Endothelial cell of umbilical vein (primary cell): ENCODE results near the gene MSL1. TPM values are rescaled to one million over a fixed set of nuclear protein-coding genes. Genes with fewer than 3 reads are reported as not detected.

ENCODE experiments used
- BruUV-seq: library from RNA; stranded (reverse); fragments of 400-500 nt; replicated peaks from 2 replicates; lab custom pipeline; 2021; lab: Mats Ljungman, UMichigan
- CTCF ChIA-PET: fragments of 300-600, 350-600 bp; sonication (Branson Sonifier 250); formaldehyde crosslinking; loops from one replicate; lab custom pipeline; 2021; ENCODE audit warnings: antibody characterized with exemption, inconsistent platforms; lab: Charles Lee
- POLR2A ChIA-PET: fragments of 300-600, 350-600 bp; sonication (Branson Sonifier 250); formaldehyde crosslinking; loops from one replicate; lab custom pipeline; 2021; ENCODE audit warnings: antibody characterized with exemption, inconsistent platforms; lab: Charles Lee
- DNase-seq: peaks from one replicate; pipeline ENCODE4 v3.0.0-alpha.2; 2011; ENCODE audit warnings: low read depth, low spot score
- FAIRE-seq: peaks from 2 replicates; lab custom pipeline; 2011; peaks lifted over from hg19 to GRCh38; lab: Jason Lieb, UNC
- H2AFZ ChIP-seq: 2 replicates; pipeline ENCODE4 v1.6.0; 2012; ENCODE audit warnings: low read depth, low read length, control low read depth, inconsistent platforms
- H3K27ac ChIP-seq: 2 replicates; pipeline ENCODE4 v1.5.1; 2011; ENCODE audit warnings: low read depth, mild to moderate bottlenecking, control low read depth, low read length, moderate library complexity; ENCODE audit not compliant: insufficient read depth
- H3K27me3 ChIP-seq, 2 experiments: 2 replicates each; pipeline versions ENCODE4 v1.6.0 to v1.6.1; 2011; ENCODE audit warnings: low read length in 2 of 2, mixed read lengths in 1 of 2; ENCODE audit not compliant: control insufficient read depth in 2 of 2, insufficient read depth in 2 of 2
- H3K36me3 ChIP-seq, 2 experiments: 2 replicates in 1 of 2; 3 replicates in 1 of 2; pipeline ENCODE4 v1.5.1; 2011; ENCODE audit warnings: low read length in 2 of 2, mild to moderate bottlenecking in 1 of 2, moderate library complexity in 1 of 2; ENCODE audit not compliant: control insufficient read depth in 2 of 2, insufficient read depth in 2 of 2; ENCODE audit errors: extremely low read depth in 1 of 2
- H3K4me1 ChIP-seq: 3 replicates; pipeline ENCODE4 v1.5.1; 2011; ENCODE audit warnings: mild to moderate bottlenecking, low read length; ENCODE audit not compliant: control insufficient read depth, insufficient read depth; ENCODE audit errors: extremely low read depth
- H3K4me2 ChIP-seq: 2 replicates; pipeline ENCODE4 v1.6.1; 2011; ENCODE audit warnings: low read length, control low read depth, mixed read lengths; ENCODE audit not compliant: insufficient read depth
- H3K4me3 ChIP-seq, 3 experiments: fragments of 200-600 bp in 1 of 3; sonication (generic), shearing (Covaris generic) in 1 of 3; replicated peaks in 1 of 3; 2 replicates each; pipeline ENCODE4 v1.5.1; 2011 to 2016; ENCODE audit warnings: control low read depth in 3 of 3, low read length in 3 of 3, mild to moderate bottlenecking in 2 of 3, inconsistent platforms in 1 of 3, low read depth in 1 of 3, moderate library complexity in 1 of 3; ENCODE audit not compliant: insufficient read depth in 1 of 3
- H3K79me2 ChIP-seq: 2 replicates; pipeline ENCODE4 v1.6.0; 2012; ENCODE audit warnings: low read length, inconsistent platforms; ENCODE audit not compliant: control insufficient read depth, insufficient read depth
- H3K9ac ChIP-seq: replicated peaks from 2 replicates; pipeline ENCODE3; 2011; ENCODE audit warnings: low read length, control low read depth; ENCODE audit not compliant: insufficient read depth; ENCODE audit errors: extremely low read depth
- H3K9me1 ChIP-seq: replicated peaks from 3 replicates; pipeline ENCODE4 v1.6.0; 2011; ENCODE audit warnings: mild to moderate bottlenecking, low read length; ENCODE audit not compliant: control insufficient read depth, insufficient read depth; ENCODE audit errors: extremely low read depth
- H3K9me3 ChIP-seq: replicated peaks from 2 replicates; pipeline ENCODE4 v1.5.1; 2012; ENCODE audit warnings: low read length, inconsistent platforms; ENCODE audit not compliant: control insufficient read depth, insufficient read depth
- H4K20me1 ChIP-seq: replicated peaks from 2 replicates; pipeline ENCODE3; 2011; ENCODE audit warnings: mild to moderate bottlenecking, low read length; ENCODE audit not compliant: control insufficient read depth, insufficient read depth; ENCODE audit errors: extremely low read depth
- EZH2 ChIP-seq: IDR thresholded peaks from 2 replicates; pipeline ENCODE4 v1.6.1; 2012; ENCODE audit warnings: borderline replicate concordance, low read depth, mild to moderate bottlenecking, moderate library complexity, low read length, inconsistent platforms; ENCODE audit not compliant: severe bottlenecking
- FOS ChIP-seq: IDR thresholded peaks from 2 replicates; pipeline ENCODE4 v1.6.1; 2011; ENCODE audit warnings: mild to moderate bottlenecking, low read length, moderate library complexity, borderline replicate concordance; ENCODE audit not compliant: insufficient read depth
- GATA2 ChIP-seq: IDR thresholded peaks from 2 replicates; pipeline ENCODE4 v1.7.0; 2011; ENCODE audit warnings: low read depth, mild to moderate bottlenecking, moderate library complexity, mixed read lengths, low read length; ENCODE audit not compliant: insufficient read length, insufficient read depth
- JUN ChIP-seq: IDR thresholded peaks from 2 replicates; pipeline ENCODE4 v1.6.1; 2011; ENCODE audit warnings: borderline replicate concordance, low read depth; ENCODE audit not compliant: insufficient read length, insufficient read depth
- MYC ChIP-seq: IDR thresholded peaks from one replicate; pipeline ENCODE4 v1.6.1; 2011; ENCODE audit warnings: mild to moderate bottlenecking, low read depth, low read length
- POLR2A ChIP-seq: IDR thresholded peaks from 2 replicates; pipeline ENCODE4 v1.6.1; 2012; ENCODE audit warnings: low read depth, mild to moderate bottlenecking, control low read depth, low read length
- POLR2AphosphoS5 ChIP-seq: IDR thresholded peaks from 2 replicates; pipeline ENCODE4 v1.6.1; 2012; ENCODE audit warnings: low read depth, mild to moderate bottlenecking, control low read depth, low read length, moderate library complexity; ENCODE audit not compliant: insufficient read depth
- dilution Hi-C: fragments of 300-500 bp; cut with MboI; formaldehyde crosslinking; loops from one replicate; pipeline ENCODE4 v1.15.0; 2019; ENCODE audit warnings: low sequenced_read_pairs; ENCODE audit not compliant: extremely low pct_ligation_motif_present
- intact Hi-C: fragments of 100-400 bp; cut with micrococcal nuclease; formaldehyde crosslinking; loops from one replicate; pipeline ENCODE4 v1.10.0; 2022
- polyA plus RNA-seq, 4 experiments: library from polyadenylated mRNA; depleted of rRNA in 3 of 4; stranded (reverse) in 3 of 4; unstranded in 1 of 4; fragments of >200 nt; gene quantifications; 2 replicates each; pipeline versions ENCODE4 v1.2.1 to v1.2.3, GENCODE V29; 2011 to 2012; ENCODE audit warnings: missing spikeins in 1 of 4
- total RNA-seq: library from RNA; stranded (reverse); gene quantifications from 2 replicates; pipeline ENCODE4 v1.2.3, GENCODE V29; 2021
- TF ChIP-seq, protein P1 (sequence below): IDR thresholded peaks from 2 replicates; pipeline ENCODE4 v1.6.1; 2011; ENCODE audit not compliant: insufficient read depth, insufficient read length
- TF ChIP-seq, protein P2 (sequence below), 2 donors: IDR thresholded peaks; 1 replicate in 1 of 2; 2 replicates in 1 of 2; pipeline ENCODE4 v1.5.1; 2011; ENCODE audit warnings: low read length in 2 of 2, mild to moderate bottlenecking in 2 of 2, moderate library complexity in 2 of 2, control low read depth in 1 of 2, inconsistent platforms in 1 of 2, low read depth in 1 of 2; ENCODE audit not compliant: insufficient read depth in 1 of 2; ENCODE audit errors: extremely low read depth in 1 of 2

MSL1 gene
- total and polyA plus RNA-seq, 2 donors (not counting 3 experiments of a cell fraction or from before 2014, with no cell fraction given) = 30.9 to 95.0 TPM

DNA sequence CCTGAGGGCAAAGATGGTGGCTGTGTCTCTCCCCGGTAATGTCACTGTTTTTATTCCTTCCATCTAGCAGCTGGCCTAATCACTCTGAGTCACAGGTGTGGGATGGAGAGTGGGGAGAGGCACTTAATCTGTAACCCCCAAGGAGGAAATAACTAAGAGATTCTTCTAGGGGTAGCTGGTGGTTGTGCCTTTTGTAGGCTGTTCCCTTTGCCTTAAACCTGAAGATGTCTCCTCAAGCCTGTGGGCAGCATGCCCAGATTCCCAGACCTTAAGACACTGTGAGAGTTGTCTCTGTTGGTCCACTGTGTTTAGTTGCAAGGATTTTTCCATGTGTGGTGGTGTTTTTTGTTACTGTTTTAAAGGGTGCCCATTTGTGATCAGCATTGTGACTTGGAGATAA lies 50.0 kb downstream of the MSL1 start:
- no peak overlapping the region for H3K27ac ChIP-seq
- no peaks in the 10 kb centered on the region for H3K4me1 ChIP-seq
- TF ChIP-seq POLR2AphosphoS5 (no peak), GATA2 (no peak), POLR2A (no peak), JUN (no peak), MYC (no peak), EZH2 (no peak), FOS (no peak)
- TF ChIP-seq, protein P1, sequence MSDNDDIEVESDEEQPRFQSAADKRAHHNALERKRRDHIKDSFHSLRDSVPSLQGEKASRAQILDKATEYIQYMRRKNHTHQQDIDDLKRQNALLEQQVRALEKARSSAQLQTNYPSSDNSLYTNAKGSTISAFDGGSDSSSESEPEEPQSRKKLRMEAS = no peak
- TF ChIP-seq, protein P2, sequence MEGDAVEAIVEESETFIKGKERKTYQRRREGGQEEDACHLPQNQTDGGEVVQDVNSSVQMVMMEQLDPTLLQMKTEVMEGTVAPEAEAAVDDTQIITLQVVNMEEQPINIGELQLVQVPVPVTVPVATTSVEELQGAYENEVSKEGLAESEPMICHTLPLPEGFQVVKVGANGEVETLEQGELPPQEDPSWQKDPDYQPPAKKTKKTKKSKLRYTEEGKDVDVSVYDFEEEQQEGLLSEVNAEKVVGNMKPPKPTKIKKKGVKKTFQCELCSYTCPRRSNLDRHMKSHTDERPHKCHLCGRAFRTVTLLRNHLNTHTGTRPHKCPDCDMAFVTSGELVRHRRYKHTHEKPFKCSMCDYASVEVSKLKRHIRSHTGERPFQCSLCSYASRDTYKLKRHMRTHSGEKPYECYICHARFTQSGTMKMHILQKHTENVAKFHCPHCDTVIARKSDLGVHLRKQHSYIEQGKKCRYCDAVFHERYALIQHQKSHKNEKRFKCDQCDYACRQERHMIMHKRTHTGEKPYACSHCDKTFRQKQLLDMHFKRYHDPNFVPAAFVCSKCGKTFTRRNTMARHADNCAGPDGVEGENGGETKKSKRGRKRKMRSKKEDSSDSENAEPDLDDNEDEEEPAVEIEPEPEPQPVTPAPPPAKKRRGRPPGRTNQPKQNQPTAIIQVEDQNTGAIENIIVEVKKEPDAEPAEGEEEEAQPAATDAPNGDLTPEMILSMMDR (IDR thresholded peaks at IDR 0.05; ENCODE audit: extremely low read depth in 1 of 2, insufficient read depth in 1 of 2, low read depth in 1 of 2, low read length in 2 of 2) = no peak
- H3K36me3 ChIP-seq = peaks cover 32 to 33% of the 10 kb centered on the region in 2 experiments
- ChIA-PET POLR2A (no interaction called here), CTCF (interaction anchor here (1.2 kb wide), 1 partner anchor 20 kb away, joined by 3 read pairs; no protein-coding TSS in a partner anchor)
- H2AFZ ChIP-seq = no peak overlapping the region
- H4K20me1 ChIP-seq = no peaks in the 10 kb centered on the region
- H3K9me3 ChIP-seq = no peaks in the 10 kb centered on the region
- intact Hi-C loops = no loop called here
- no peaks in the 10 kb centered on the region for H3K79me2 ChIP-seq
- H3K27me3 ChIP-seq = no peaks in the 10 kb centered on the region
- H3K4me3 ChIP-seq = no peak overlapping the region
- DNase-seq (no peak), FAIRE-seq (no peak)
- H3K4me2 ChIP-seq = no peak overlapping the region
- H3K9me1 ChIP-seq = no peaks in the 10 kb centered on the region
- H3K9ac ChIP-seq = no peak overlapping the region
- dilution Hi-C loops = no loop called here
- BruUV-seq = TSS peak; percentile 44
